Erythroblast (primary cell): ENCODE results near the gene EIF5AL1.

ENCODE experiments used
- GATA1 ChIP-seq: IDR thresholded peaks from 2 replicates; pipeline ENCODE4 v1.6.1; 2011; ENCODE audit warnings: low read depth, mild to moderate bottlenecking, control low read depth, low read length, moderate library complexity
- POLR2A ChIP-seq: IDR thresholded peaks from 2 replicates; pipeline ENCODE4 v1.6.1; 2011; ENCODE audit warnings: mild to moderate bottlenecking, low read length

- TF ChIP-seq POLR2A (no peak), GATA1 (no peak)
These were observed 14.0 kb upstream of the EIF5AL1 start for GRCh38 chr10:79498291-79498829.
